HS-5 (cell line): ENCODE data around the gene SLC27A4.
A peak's percentile ranks its signal among the peaks of the same experiment; 100 is the strongest.

Experiments used
- DNase-seq: peaks from one replicate; pipeline ENCODE4 v3.0.0-alpha.2; 2012; ENCODE audit warnings: low read depth

The SLC27A4 gene

DNA sequence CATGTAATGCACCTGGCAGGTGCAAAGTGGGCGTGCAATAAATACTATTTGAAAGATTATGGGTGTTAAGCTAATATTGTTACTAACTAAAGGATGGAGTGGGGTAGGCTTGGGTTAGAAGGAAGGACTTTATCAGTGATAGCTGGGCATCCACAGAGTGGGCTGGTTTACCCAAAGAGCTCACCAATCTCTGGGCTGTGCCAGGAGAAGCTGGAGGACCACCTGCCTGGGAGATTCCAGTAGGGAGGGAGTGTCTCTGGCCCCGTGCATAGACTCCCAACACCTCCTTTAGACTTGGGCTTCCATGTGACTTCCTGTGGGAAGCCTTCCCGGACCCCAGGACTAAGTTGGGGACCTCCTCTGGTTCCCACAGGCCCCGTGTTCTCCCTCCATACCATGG, 25.2 kb downstream of the SLC27A4 start:
- DNase-seq, result no peak

DNA sequence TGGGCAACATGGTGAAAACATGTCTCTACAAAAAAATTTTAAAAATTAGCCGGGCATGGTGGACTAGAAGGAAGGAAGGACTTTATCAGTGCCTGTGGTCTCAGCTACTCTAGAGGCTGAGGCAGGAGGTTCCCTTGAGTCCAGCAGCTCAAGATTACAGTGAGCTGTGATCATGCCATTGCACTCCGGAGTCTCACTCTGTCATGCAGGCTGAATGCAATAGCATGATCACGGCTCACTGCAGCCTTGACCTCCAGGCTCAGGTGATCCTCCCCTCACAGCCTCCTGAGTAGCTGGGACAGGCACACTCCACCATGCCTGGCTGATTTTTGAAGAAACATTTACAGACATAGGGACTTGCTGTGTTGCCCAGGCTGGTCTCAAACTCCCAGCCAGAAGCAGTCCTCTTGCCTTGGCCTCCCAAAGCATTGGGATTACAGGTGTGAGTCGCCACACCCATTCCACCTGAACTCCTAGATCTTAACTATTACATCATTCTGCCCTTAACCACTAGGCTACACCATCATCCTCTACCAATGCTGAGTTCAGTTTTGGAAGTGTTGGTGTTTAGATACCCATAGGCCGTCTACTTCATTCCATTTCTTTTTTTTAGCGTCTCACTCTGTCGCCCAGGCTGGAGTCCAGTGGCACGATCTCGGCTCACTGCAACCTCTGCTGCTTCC, 28.8 kb downstream of the SLC27A4 start:
- no peak for DNase-seq

DNA sequence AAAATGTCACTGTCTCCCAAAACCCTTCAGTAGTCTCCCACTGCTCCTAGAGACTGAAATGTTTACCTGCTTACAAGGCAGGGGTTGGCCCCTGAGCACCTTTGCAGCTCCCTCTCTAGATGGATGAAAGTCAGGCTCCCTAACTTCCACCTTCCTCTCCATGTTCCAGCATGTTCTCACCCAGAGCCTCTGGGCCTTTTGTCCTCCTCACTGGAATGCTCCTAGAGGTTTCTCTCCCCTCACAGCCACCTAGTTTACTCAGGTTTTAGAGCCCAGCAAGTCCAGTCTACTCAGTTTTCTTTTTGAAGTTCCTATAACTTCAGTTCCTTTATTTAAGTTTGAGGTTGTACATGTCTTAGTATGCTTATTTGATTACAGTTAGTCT, 30.0 kb downstream of the SLC27A4 start:
- DNase-seq, result no peak

DNA sequence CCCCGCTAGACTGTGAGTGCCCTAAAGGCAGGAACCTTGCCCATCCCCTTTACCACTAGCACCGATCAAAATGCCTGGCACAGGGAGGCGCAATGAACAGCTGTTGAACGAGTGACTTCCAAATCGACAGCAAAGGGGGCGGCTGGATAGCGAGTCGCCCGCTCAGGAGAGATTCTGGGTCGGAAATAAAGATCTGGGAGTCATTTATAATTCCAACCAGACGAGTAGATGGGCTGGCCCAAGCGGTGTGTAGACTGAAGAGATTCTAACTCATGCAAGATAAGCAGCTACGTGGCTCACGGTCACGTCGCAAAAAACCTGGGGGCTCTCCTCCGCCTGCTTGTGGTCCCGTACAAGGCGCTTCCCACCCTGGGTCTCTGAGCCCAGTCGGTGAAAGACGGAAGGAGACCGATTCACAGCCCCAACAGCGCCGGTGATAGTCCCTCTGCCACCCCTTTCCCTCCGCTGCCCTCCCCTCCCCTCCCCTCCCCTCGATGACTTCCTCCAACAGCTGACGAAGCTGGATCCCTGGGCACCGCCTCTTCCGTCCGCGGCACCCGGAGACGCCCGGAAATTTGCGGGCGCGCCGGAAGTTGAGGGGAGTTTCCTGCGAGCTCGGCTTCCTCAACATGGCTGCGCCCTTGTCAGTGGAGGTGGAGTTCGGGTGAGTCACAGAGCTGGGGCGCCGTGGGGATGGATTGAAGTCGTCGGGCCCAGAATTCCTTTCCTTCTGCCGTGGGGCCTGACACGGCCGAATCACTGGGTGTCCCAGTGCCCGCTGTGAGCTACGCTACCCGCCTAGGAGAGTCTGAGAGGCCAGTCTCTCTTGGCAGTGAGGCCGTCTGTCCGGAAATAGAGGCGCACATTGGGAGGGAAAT, 30.7 kb downstream of the SLC27A4 start, which contains the start of gene URM1:
Gene URM1, plus strand, starts transcription at position 623 of the 878 bp plus-strand sequence. Its CDS starts 7 bp downstream, at position 630.
- DNase-seq, result peak; percentile 82

DNA sequence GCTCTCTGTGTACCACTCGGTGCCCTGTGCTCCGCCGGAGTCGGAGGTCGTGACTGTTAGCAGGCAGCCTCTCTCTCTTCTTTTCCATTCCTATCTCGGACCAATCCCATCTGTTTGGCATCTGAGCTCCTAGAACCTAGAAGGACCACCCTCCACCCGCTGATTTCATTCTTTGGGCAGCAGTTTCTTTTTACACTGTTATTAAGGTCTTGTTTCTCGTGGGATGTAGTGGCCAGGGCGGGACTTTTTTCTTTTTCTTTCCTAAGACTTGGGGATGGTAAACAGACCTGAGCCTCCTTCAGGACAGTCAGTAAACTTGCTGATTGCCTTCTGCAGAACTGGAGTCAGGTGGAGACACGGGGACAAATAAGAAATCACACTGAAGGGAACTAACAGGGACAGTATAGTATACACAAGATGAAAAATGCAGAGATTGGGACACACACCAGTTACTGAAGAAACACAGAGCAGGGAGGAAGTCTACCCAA, 31.3 kb downstream of the SLC27A4 start:
- DNase-seq, result no peak

DNA sequence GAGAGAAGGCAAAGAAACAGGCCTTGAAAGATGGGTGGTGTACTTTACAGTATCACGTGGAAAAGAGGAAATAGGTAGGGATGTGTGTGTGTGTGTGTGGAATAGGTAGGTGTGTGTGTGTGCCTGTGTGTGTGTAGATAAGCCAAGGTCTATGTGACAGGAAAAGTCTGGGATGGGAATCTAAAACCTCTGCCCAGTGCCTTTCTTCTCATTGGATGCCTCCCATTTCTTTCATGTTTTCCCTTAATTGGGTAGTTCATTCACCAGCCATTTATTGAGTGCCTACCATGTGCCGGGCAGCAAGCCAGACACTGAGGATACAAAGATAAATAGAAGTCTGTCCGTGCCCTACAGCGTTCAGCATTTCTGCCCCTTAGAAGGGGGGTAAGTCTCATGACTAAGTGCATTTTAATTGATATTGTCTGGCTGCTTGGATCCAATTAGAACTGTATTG, 31.9 kb downstream of the SLC27A4 start:
- no peak for DNase-seq

DNA sequence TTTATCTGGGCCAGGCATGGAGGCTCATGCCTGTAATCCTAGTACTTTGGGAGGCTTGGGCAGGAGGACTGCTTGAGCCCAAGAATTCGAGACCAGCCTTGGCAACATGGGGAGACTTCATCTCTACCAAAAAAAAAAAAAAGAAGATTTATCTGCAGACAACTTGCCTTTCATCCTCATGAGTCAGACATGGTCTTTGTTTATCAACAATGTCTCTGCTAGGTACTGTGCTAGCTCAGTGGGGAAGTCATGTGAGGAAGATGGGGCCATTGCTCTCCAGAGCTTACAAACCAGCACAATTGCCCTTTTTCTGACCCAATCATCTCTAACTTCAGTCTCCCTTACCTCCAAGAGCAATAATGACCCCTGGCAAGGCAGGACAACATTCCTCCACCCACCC, 32.5 kb downstream of the SLC27A4 start:
- DNase-seq, result no peak

DNA sequence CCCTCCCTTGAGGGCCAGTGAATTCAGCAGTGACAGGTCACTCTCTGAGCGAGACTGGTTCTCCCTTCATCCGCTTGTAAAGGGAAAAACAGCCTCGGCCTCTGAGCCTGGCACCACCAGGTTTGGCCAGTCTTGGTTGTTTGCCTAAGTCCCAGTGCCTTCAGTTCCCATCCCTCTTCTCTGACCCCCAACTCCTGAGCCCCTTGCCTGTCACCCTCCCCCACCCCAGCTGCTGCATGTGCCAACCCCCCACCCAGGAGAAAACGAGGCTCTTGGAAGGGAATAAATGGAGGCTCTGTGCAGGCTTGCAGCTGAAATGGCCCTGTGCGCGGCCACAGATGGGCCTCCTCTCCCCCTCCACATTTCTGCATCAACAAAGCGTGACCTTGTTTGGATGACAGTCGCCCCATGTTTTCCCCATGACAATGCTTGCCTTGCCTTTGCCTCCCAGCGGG, 33.9 kb downstream of the SLC27A4 start:
- no peak for DNase-seq

DNA sequence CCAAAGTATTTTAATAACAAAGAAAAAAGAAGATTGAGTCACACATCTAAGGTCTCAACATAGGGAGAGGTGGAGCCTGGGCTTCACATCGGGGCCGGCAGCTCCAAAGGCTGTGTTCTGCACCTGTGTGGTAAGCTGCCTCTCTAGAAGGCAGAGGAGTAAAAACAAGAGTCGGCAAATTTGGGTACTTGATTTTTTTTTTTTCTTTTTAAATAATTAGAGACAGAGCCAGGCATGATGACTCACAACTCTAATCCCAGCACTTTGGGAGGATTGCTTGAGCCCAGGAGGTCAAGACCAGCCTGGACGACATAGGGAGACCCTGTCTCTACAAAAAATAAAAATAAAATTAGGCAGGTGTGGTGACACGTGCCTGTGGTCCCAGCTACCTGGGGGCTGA, 35.5 kb downstream of the SLC27A4 start:
- no peak for DNase-seq

DNA sequence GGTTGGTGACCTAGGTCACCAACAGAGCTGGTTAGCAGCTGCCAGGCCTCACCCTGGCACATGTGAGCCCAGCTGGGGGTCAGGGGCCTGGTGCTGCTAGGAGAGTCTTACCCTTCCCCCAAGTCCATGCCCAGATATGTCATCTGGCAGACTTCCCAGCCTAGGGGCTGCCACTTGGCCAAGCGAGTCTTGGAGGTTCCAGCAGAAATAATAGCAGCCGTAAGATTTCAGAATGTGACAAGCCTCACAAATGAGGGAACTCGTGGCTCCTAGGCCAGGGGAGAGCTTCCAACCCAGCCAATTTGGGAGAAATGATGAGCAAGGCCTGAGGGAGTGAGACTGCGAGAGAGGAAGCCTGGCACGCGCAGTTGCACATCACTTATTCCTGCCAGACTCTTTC, 41.9 kb downstream of the SLC27A4 start:
- DNase-seq, result no peak

DNA sequence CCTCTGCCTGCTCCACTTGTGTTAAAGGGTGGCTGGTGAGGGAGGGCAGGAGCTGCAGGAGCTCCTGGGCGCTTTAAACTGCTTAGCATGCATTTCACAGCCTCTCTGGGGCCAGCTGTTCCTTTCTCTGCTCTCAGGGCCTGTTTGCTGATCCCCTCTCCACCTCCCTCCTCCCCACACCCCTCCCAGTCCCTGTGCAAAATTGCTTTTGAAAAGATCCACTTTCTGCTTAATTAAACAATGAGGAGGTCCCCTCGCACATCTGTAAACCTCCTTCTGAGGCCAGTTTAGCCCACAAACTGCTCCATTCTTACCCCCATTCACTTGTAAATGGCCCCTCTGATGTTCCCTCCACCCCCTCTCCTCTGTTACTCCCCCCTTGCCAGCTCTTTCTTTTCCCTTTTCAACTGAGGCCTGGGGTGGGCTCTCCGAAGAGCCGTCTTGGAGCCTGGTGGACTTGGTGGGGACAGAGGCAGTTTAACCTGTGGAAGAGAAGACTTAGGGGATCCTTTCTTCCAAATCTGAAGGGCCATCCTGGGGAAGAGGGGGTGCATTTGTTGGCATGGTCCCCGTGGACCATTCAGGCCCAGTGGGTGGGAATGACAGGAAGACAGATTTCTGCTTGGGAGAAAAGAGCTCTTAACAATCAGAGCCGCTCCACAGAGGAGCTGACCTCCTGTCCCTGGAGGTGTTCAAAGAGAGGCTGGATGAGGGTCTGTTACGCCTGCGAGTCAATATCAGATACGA, 42.9 kb downstream of the SLC27A4 start:
- DNase-seq, result no peak

DNA sequence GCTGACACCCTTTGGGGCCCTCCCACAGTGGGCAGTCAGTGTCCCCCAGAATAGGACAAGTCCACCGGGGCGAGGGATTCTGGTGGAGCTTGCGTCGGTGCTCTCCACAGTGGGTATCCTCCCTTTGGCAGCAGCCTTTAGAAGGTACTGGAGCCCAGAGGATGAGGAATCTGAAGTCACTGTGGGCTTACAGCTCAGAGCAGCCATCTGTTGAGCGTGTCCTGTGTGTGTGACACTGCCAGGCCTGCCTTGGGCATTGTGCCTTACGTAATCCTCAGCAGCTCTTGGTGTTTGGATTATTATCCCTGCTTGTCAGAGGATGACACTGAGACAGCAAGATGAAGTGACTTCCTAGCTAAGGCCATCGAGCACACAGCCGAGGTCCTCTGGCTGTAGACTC, 43.5 kb downstream of the SLC27A4 start:
- DNase-seq, result no peak

DNA sequence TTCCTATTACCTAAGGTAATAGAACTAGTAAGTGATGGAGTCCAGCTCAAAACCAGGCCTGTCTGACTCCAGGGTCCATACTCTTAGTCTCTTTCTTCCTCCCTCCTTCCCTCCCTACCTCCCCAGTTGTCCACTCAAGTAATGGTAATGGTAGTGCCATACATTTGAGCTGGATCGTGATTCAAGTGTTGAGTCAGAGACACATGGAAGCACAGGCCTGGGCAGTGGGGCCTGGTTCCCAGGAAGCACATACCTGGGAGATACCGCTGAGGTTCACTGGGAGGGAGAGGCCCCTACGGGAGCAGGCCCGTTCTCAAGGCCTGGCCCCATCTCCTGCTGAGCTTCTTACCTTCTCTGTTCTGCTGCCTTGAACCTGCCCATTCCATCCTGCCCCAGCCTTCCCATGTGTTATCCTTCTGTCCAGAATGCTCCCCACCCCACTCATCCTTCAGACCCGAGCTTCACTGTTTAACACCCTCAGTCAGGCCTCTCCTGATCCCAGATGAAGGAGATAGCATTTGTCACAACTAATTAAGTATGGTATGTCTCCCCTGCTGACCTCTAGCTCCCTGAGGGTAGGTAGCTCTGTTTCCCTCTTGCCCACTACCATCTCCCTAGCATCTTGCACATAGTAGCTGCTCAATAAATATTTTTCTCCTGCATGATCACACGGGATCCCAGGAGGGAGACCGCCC, 44.6 kb downstream of the SLC27A4 start:
- no peak for DNase-seq

DNA sequence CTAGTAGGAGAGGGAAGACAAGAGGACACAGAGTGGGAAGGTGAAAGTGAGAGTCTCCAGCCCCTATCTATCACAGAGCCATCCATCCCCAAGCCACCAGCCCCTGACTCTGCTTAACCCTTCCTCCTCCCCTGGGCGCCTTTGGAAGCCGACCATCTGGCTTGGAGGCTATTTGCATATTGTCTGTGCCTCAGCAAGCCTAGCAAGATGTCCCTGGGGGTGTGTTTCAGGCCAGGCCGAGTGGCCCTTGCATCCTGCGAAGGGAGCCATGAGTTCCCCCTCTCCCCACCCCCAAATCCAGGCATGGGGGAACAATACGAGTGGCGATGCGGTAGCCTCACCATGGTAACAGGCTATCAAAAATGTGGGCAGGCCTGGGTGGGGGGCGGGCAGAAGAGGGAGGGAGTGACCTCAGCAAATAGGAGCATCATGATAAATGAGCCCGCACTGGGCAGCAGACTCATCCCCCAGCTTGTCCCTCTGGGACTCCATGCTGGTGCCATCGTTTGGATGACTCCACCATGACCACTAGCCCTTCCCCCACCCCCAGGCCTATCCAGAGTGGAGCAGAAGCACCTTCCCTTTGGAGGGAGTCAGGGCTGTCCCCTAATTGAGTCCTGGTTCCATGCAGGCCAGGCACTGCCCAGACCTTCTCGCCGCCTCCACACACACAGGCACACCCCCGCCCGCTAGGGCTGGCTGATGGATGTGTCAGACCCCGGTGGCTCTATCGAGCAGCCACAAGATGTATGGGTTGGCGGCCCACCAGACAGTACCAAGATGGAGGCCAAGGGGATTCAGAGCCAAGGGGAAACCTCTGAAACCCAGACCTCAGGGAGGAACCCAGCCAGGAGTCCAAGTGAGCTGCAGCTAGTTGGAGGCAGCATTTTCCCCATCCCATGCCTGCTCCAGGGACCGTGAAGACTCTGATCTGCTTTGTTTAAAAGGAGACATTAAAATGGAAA, 45.5 kb downstream of the SLC27A4 start:
- DNase-seq, result no peak

DNA sequence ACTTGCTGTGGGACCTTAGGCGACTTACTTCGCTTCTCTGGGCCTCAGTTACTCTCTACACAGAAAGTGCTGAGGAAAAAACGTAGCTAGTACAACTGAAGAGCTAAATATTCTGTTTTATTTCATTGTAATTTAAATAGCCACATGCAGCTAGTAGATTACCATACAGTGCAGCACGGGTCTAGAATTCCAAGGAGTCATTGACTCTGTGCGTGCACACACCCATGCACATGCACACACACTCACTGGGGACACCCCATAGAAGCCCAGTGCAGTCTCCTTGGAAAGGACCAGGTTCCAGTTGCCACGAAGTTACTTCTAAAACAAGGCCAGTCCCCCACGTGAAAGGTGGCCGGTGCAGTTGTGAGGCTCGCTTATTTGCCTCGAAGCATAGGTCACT, 47.8 kb downstream of the SLC27A4 start:
- no peak for DNase-seq

DNA sequence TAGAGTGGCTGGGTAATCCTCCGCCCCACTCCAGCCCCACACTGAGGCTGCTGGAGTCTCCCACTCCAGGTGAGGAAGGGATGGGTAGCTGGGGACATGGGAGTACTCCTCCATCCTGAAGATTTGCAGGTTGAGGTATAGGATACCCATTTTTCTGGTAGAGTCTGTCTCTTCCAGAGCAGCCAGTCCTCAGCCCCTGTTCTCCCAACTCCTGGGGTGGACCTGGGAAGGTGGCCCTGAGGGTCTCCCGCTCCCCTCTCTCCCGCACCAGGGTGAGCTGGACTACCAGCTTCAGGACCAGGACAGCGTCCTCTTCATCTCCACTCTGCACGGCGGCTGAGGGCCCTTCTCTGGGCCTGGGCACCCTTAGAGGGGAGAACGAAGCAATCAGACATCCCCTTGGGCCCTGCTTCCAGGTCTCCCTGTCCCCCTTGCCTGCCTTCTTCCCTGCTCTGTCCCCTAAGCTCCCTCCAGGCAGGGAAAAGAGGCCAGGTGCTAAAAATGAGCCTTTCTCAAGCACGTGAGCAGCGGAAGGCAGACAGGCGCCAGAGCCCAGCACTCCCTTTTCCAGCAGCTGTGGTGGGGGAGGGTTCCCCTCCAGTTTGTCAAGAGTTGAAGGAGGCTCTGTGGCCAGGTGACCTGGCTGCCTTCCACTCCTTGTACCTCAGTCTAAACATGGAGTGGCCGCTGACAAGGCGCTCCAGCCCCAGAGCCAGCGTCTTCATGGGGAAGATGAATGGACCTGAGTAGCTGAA, 49.2 kb downstream of the SLC27A4 start:
- no peak for DNase-seq

DNA sequence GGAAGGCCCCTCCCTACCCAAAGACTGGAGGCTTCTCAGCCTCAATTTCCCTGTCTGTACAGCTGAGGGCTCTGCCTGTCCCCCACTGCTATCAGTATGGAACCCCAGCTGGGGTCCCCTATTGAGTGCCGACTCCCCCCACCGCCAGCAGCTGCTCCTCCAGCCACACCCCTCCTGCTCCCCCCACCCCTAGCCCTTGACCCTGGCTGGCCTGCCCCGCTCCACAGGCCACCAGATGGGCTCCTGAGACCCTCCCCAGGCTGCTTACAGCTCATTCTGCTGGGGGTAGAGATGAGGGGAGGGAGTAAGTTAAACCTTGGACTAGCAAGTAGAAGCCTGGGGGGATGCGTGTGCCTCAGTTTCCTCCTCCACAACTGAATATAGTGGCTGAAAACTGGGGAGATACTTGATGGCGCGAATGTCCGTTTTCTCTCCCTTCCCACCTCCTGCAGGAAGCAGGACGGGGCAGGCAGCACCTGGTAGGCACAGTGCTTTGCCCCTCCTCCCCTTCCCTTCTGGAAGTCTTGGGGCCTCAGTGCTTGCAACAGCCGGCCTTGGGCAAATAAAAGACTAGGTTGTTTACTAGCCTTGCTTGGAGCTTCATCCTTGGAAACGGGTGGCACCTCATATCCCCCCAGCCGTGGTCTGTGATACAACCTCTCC, 50.0 kb downstream of the SLC27A4 start:
- DNase-seq, result no peak

DNA sequence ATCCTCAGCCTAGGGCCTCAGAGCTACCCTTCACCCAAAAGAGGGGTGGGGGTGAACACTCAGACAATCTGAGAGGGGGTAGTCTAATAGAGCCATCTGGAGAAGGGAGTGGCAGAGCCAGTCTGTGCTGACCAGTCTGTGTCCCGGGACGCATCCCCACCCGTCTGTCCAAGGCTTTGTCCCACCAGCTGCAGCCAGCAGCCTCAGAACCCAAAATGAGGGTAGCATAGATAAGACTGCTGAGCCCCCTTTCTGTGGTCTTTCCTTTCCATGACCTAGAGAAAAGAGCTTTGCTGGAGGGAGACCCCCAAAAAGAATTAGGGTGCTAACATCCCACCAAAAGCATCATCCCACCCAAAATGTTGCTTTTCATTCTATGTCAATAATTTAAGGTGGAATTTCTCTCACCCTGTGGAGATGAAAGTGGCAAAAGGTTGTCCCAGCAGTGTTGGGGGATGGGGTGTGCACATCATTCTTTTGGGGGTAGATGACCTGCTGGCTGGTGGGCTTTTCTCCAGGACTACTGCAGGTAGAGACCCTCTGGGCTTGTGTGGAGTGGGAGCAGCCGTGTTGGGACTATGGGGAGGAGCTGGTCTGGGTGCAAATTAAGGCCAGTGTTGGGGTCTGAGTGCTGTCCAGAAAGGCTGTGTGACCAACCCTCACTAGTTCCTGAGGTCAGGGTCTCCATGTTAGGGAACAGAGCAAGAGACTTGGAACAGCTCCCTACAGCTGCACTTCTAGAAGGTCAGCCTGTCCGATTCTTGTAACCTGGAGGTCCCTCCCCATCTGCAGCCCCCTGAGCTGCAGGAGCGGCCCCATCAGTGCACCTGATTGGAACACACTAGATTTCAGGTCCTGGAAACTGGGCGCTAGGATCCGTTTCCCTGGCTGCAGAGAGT, 50.7 kb downstream of the SLC27A4 start:
- DNase-seq, result no peak
